ENCODE results near the gene GPRC5C. TPM values are rescaled to one million over a fixed set of nuclear protein-coding genes. Genes with fewer than 3 reads are reported as not detected.

Gene GPRC5C
- total and polyA plus RNA-seq, 4 donors, result 41.9 to 81.4 (median 66.1) TPM

- no peak for ATAC-seq (ENCODE audit: insufficient read depth, low FRiP score)
- no peaks in the 10 kb centered on the region for H3K36me3 ChIP-seq (ENCODE audit: control insufficient read depth in 4 of 4, insufficient read depth in 4 of 4, low read length in 4 of 4)
- H3K9ac ChIP-seq (ENCODE audit: insufficient read depth in 1 of 2, low read length in 2 of 2), result peak overlapping the region in 1 of 2 donors; percentile 23
- H3K4me1 ChIP-seq (ENCODE audit: control insufficient read depth in 5 of 5, insufficient read depth in 5 of 5, low read length in 5 of 5), result peaks cover 5 to 28% (median 17%) of the 10 kb centered on the region in 5 donors
- WGBS, 2 donors, result 51 to 64% methylated on average over 22 of the region's 22 CpGs
- H3K27ac ChIP-seq (ENCODE audit: low read depth in 1 of 2, low read length in 1 of 2), result peak overlapping the region; percentile 62 to 67
- H3K27me3 ChIP-seq (ENCODE audit: control insufficient read depth in 3 of 3, insufficient read depth in 3 of 3, low read length in 2 of 3), result no peaks in the 10 kb centered on the region
- H3K9me3 ChIP-seq (ENCODE audit: control insufficient read depth in 4 of 4, insufficient read depth in 3 of 4, low read length in 3 of 4), result no peaks in the 10 kb centered on the region
- no peak for DNase-seq
- TF ChIP-seq CTCF (IDR thresholded peaks at IDR 0.05; ENCODE audit: control extremely low read depth, extremely low read depth), result no peak
- H3K4me3 ChIP-seq, result no peak overlapping the region
These were observed 21.2 kb downstream of the GPRC5C start for GRCh38 chr17:74452841-74453661.

DNA sequence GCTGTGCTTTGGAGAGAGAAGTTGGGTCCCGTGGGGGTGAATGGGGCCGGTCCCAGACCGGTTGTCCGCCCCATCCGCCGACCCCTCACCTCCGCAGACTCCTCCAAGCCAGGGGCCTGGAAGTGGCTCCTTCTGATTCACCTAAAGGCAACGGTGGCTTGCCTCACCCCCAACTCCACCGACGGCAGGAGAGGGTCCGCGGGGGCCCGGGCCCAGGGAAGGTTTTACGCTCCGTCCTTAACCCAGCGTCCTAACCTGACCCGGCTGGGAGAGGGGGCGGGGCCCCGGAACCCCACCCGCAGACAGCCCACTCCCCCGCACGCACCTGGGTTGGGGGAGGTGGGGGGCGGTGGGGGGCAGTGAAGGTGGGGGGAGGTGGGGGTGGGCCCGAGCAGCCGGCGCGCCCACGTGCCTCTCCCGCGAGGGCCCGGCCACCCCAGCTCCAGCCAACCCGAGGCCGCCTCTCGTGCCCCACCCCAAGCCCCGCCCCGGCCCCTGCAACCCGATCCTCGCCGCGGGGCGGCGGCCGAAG, 21.8 kb downstream of the GPRC5C start:
- peak overlapping the region in 1 of 2 donors; percentile 23 for H3K9ac ChIP-seq (ENCODE audit: insufficient read depth in 1 of 2, low read length in 2 of 2)
- no peak for TF ChIP-seq CTCF (IDR thresholded peaks at IDR 0.05; ENCODE audit: control extremely low read depth, extremely low read depth)
- no peaks in the 10 kb centered on the region for H3K9me3 ChIP-seq (ENCODE audit: control insufficient read depth in 4 of 4, insufficient read depth in 3 of 4, low read length in 3 of 4)
- ATAC-seq (ENCODE audit: insufficient read depth, low FRiP score), result peak; percentile 96
- no peak overlapping the region for H3K4me3 ChIP-seq
- no peaks in the 10 kb centered on the region for H3K36me3 ChIP-seq (ENCODE audit: control insufficient read depth in 4 of 4, insufficient read depth in 4 of 4, low read length in 4 of 4)
- 3 to 4% methylated on average over 29 to 43 of the region's 43 CpGs for WGBS, 2 donors
- peak overlapping the region; percentile 62 to 67 for H3K27ac ChIP-seq (ENCODE audit: low read depth in 1 of 2, low read length in 1 of 2)
- H3K27me3 ChIP-seq (ENCODE audit: control insufficient read depth in 3 of 3, insufficient read depth in 3 of 3, low read length in 2 of 3), result no peaks in the 10 kb centered on the region
- DNase-seq, result peak in 1 of 3 donors; percentile 34
- peaks cover 5 to 28% (median 17%) of the 10 kb centered on the region in 5 donors for H3K4me1 ChIP-seq (ENCODE audit: control insufficient read depth in 5 of 5, insufficient read depth in 5 of 5, low read length in 5 of 5)

DNA sequence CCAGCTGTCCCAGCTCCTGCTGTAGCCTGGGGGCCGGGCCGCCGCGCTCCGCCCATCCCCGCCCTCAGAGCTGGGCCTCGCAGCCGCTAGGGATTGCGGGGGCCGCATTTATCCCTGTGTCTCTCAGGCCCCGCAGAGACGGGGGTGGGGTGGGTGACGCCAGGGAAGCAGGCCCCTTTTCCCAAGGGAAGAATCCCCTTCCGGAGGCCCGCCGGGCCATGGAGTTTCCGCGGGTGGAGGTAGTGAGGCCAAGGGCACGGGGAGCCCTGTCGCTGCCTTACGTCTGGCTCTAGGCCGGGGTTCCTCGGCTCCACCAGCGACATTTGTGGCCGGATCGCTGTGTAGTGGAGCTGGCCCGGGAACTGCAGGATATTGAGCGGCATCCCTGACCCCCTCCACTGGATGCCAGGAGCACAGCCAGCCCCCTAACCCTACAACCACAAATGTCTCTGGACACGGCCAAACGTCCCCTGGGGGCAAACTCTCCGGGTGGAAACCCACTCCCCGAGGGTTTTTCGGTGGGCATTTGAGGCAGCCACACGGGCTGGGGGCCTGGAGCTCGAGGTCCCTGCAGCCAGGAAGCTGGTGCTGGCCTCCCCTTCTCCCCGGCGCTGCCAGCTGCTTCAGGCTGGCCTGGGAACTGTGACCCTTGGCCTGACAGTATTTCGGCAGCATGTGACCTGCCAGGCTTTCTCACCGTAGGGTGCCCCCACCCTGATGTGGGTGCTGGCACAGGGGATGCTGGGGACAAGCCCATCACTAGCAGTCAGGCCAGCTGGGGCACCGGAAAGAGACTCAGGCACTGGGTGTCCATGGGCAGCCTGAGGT, 22.5 kb downstream of the GPRC5C start:
- Histone ChIP-seq H3K36me3 (ENCODE audit: control insufficient read depth in 4 of 4, insufficient read depth in 4 of 4, low read length in 4 of 4) (no peaks in the 10 kb centered on the region), H3K4me3 (no peak overlapping the region), H3K4me1 (ENCODE audit: control insufficient read depth in 5 of 5, insufficient read depth in 5 of 5, low read length in 5 of 5) (peaks cover 5 to 28% (median 17%) of the 10 kb centered on the region in 5 donors), H3K27ac (ENCODE audit: low read depth in 1 of 2, low read length in 1 of 2) (peak overlapping the region; percentile 86 to 93), H3K9me3 (ENCODE audit: control insufficient read depth in 4 of 4, insufficient read depth in 3 of 4, low read length in 3 of 4) (no peaks in the 10 kb centered on the region), H3K27me3 (ENCODE audit: control insufficient read depth in 3 of 3, insufficient read depth in 3 of 3, low read length in 2 of 3) (no peaks in the 10 kb centered on the region), H3K9ac (ENCODE audit: insufficient read depth in 1 of 2, low read length in 2 of 2) (peak overlapping the region; percentile 53 to 86)
- ATAC-seq (ENCODE audit: insufficient read depth, low FRiP score) (peak; percentile 14), DNase-seq (peak; percentile 94 to 97 (median 96))
- WGBS, 2 donors, result 14 to 20% methylated on average over 37 to 40 of the region's 40 CpGs
- no peak for TF ChIP-seq CTCF (IDR thresholded peaks at IDR 0.05; ENCODE audit: control extremely low read depth, extremely low read depth)

Measured in lung (tissue), 12 donors.